OCI-LY7 (cell line): ENCODE results near the gene IPPK. TPM values are rescaled to one million over a fixed set of nuclear protein-coding genes. Genes with fewer than 3 reads are reported as not detected.

Source experiments
- BruUV-seq: library from RNA; stranded (reverse); fragments of 400-500 nt; replicated peaks from 2 replicates; lab custom pipeline; 2021; lab: Mats Ljungman, UMichigan
- CTCF ChIA-PET: fragments of 300-600 bp; sonication (Branson Sonifier 250); formaldehyde crosslinking; loops from one replicate; lab custom pipeline; 2022; ENCODE audit warnings: antibody characterized with exemption; ENCODE audit not compliant: unreplicated experiment; lab: Charles Lee
- POLR2A ChIA-PET: fragments of 300-600 bp; sonication (Branson Sonifier 250); formaldehyde crosslinking; loops from one replicate; lab custom pipeline; 2022; ENCODE audit warnings: antibody characterized with exemption; lab: Charles Lee
- DNase-seq: peaks from one replicate; pipeline ENCODE4 v3.0.0-alpha.2; 2015; ENCODE audit warnings: low spot score
- H2AFZ ChIP-seq: fragments of 200-600 bp; sonication (generic), shearing (Covaris generic); 2 replicates; pipeline ENCODE4 v1.6.1; 2014; ENCODE audit warnings: mild to moderate bottlenecking, antibody characterized with exemption, low read length, moderate library complexity
- H3K27ac ChIP-seq: fragments of 200-600 bp; sonication (generic); 2 replicates; pipeline ENCODE4 v1.5.1; 2014; ENCODE audit warnings: mixed run types, low read depth, mild to moderate bottlenecking, moderate library complexity, low read length, inconsistent platforms; ENCODE audit not compliant: poor library complexity, severe bottlenecking
- H3K36me3 ChIP-seq: fragments of 200-600 bp; sonication (generic); 2 replicates; pipeline ENCODE4 v1.6.1; 2014; ENCODE audit warnings: mild to moderate bottlenecking, antibody characterized with exemption, low read length, moderate library complexity, mixed read lengths; ENCODE audit not compliant: insufficient read depth
- H3K4me1 ChIP-seq: fragments of 200-600 bp; sonication (generic); 2 replicates; pipeline ENCODE4 v1.5.1; 2014; ENCODE audit warnings: mild to moderate bottlenecking, low read length; ENCODE audit not compliant: insufficient read depth, poor library complexity, severe bottlenecking
- H3K4me2 ChIP-seq: fragments of 200-600 bp; sonication (generic); 2 replicates; pipeline ENCODE4 v1.6.1; 2014; ENCODE audit warnings: mild to moderate bottlenecking, low read length
- H3K4me3 ChIP-seq: fragments of 200-600 bp; sonication (generic); 2 replicates; pipeline ENCODE4 v1.5.1; 2014; ENCODE audit warnings: mild to moderate bottlenecking, low read depth, low read length; ENCODE audit not compliant: poor library complexity, severe bottlenecking
- H3K79me2 ChIP-seq: fragments of 200-600 bp; sonication (generic); 2 replicates; pipeline ENCODE4 v1.6.1; 2016; ENCODE audit warnings: low read depth, mild to moderate bottlenecking, low read length, moderate library complexity, mixed read lengths; ENCODE audit not compliant: insufficient read depth
- H3K9me2 ChIP-seq: fragments of 200-600 bp; sonication (generic); 2 replicates; pipeline ENCODE4 v1.6.1; 2016; ENCODE audit warnings: mild to moderate bottlenecking, low read length, mixed read lengths; ENCODE audit not compliant: insufficient read depth
- H3K9me3 ChIP-seq: fragments of 200-600 bp; sonication (generic); 2 replicates; pipeline ENCODE4 v1.6.1; 2014; ENCODE audit warnings: mild to moderate bottlenecking, mixed run types, low read length, mixed read lengths
- H4K20me1 ChIP-seq: fragments of 200-600 bp; sonication (generic); 2 replicates; pipeline ENCODE4 v1.6.1; 2014; ENCODE audit warnings: mild to moderate bottlenecking, antibody characterized with exemption, low read length, moderate library complexity, mixed read lengths; ENCODE audit not compliant: insufficient read depth
- CTCF ChIP-seq: fragments of 200-600 bp; sonication (generic); conservative IDR thresholded peaks from 2 replicates; pipeline ENCODE4 v1.5.1; 2014; ENCODE audit warnings: mild to moderate bottlenecking, antibody characterized with exemption, low read length, moderate library complexity, mixed read lengths
- EZH2phosphoT487 ChIP-seq: fragments of 200-600 bp; sonication (generic); IDR thresholded peaks from 2 replicates; pipeline ENCODE4 v1.6.1; 2018; ENCODE audit warnings: low read depth, borderline replicate concordance, mild to moderate bottlenecking, mixed run types, antibody characterized with exemption, low read length, moderate library complexity, mixed read lengths
- intact Hi-C: fragments of 100-400 bp; cut with micrococcal nuclease; formaldehyde crosslinking; loops from one replicate; pipeline ENCODE4 v1.10.0; 2022; ENCODE audit not compliant: unreplicated experiment
- total RNA-seq, 2 experiments: library from RNA; depleted of rRNA in 1 of 2; stranded (reverse); fragments of >200 nt in 1 of 2; shearing (Covaris generic) in 1 of 2; gene quantifications; 2 replicates each; pipeline ENCODE4 v1.2.3, GENCODE V29; 2014 to 2022

IPPK gene
- total RNA-seq, 2 experiments from 2014 or later = 10.3 to 12.7 TPM

GRCh38 chr9:92668746-92669526 lies 995 bp downstream of the IPPK start:
- peak overlapping the region; percentile 69; the same call in 1 of the 2 replicates for H2AFZ ChIP-seq
- peaks cover 40% of the 10 kb centered on the region; the same call in 1 of the 2 replicates for H3K79me2 ChIP-seq
- no peaks in the 10 kb centered on the region for H3K9me3 ChIP-seq
- peak overlapping the region; percentile 85 for H3K4me2 ChIP-seq
- no peaks in the 10 kb centered on the region for H3K9me2 ChIP-seq
- H3K4me1 ChIP-seq = peaks cover 26% of the 10 kb centered on the region
- H4K20me1 ChIP-seq = peaks cover 6% of the 10 kb centered on the region; the same call in 1 of the 2 replicates
- peak overlapping the region; percentile 77 for H3K4me3 ChIP-seq
- intact Hi-C loops = no loop called here
- BruUV-seq = TSS peak; percentile 77
- DNase-seq = peak; percentile 27
- peak overlapping the region; percentile 34 for H3K27ac ChIP-seq
- ChIA-PET POLR2A (interaction anchor here (0.8 kb wide), 1 partner anchor 552 kb away, joined by 5 read pairs; no protein-coding TSS in a partner anchor), CTCF (no interaction called here)
- no peak for TF ChIP-seq CTCF
- no peak for TF ChIP-seq EZH2phosphoT487
- H3K36me3 ChIP-seq = peaks cover 23% of the 10 kb centered on the region; the same call in 1 of the 2 replicates

GRCh38 chr9:92666912-92667532 lies 2.9 kb downstream of the IPPK start:
- CTCF ChIA-PET = no interaction called here
- H4K20me1 ChIP-seq = peaks cover 6% of the 10 kb centered on the region; the same call in 1 of the 2 replicates
- BruUV-seq = no TSS peak
- no peaks in the 10 kb centered on the region for H3K9me3 ChIP-seq
- H3K27ac ChIP-seq = no peak overlapping the region
- intact Hi-C loops = no loop called here
- H3K79me2 ChIP-seq = peaks cover 45% of the 10 kb centered on the region; the same call in 1 of the 2 replicates
- no peak for DNase-seq
- H3K4me3 ChIP-seq = no peak overlapping the region
- H3K4me1 ChIP-seq = peaks cover 26% of the 10 kb centered on the region
- peaks cover 32% of the 10 kb centered on the region; the same call in 1 of the 2 replicates for H3K36me3 ChIP-seq
- POLR2A ChIA-PET = no interaction called here
- no peak for TF ChIP-seq CTCF
- no peak for TF ChIP-seq EZH2phosphoT487
- no peak overlapping the region for H2AFZ ChIP-seq
- no peaks in the 10 kb centered on the region for H3K9me2 ChIP-seq
- no peak overlapping the region for H3K4me2 ChIP-seq
